Sciatic nerve (tissue), 2 donors: ENCODE data around the gene NARF. TPM values are rescaled to one million over a fixed set of nuclear protein-coding genes. Genes with fewer than 3 reads are reported as not detected.
"Not testable (repeated sequence)": the region's sequence is repeated elsewhere in the genome, so short reads cannot be mapped to it uniquely, and the experiment has no call there.

Experiments used
- ATAC-seq: fragments of 200-7000 bp; cut with Tn5 transposase; one replicate; pipeline ENCODE4 v1.9.1; 2020; ENCODE audit warnings: mild to moderate bottlenecking, moderate library complexity
- DNase-seq: peaks from one replicate; pipeline ENCODE4 v3.0.0-alpha.2; 2020; ENCODE audit warnings: low spot score
- intact Hi-C: fragments of 100-400 bp; cut with DNase I; formaldehyde crosslinking; loops from one replicate; pipeline ENCODE4 v1.14.2; 2022
- total RNA-seq: library from RNA; stranded (reverse); fragmentation: NEBNext Ultra II Directional; extraction: Animal tissue kit (Norgen Biotek cat#: 25700); gene quantifications from one replicate; pipeline ENCODE4 v1.2.1, GENCODE V29; 2021
- donor health status: DM: no; HTN: no; CAD: no.
- donor health status: DM: no; HTN: no; CAD: no.

The NARF gene
- total RNA-seq, 1 donor from 2014 or later: 55.5 TPM

- intact Hi-C loops, DNase-seq, ATAC-seq: not testable (repeated sequence)
Observed at GRCh38 chr17:82513864-82514263, 55.3 kb downstream of the NARF start.

- ATAC-seq (no peak), DNase-seq (no peak)
- intact Hi-C loops: no loop called here
Observed at GRCh38 chr17:82517230-82517865, 58.8 kb downstream of the NARF start.

GRCh38 chr17:82518826-82519810, 60.6 kb downstream of the NARF start, which contains the start of gene FOXK2:
FOXK2 (plus strand) TSS chr17:82519732; CDS start chr17:82519889, 157 bp downstream.
- intact Hi-C loops: no loop called here
- peak; percentile 94 for DNase-seq
- peak; percentile 100 for ATAC-seq

GRCh38 chr17:82519971-82520903, 61.7 kb downstream of the NARF start:
- intact Hi-C loops: no loop called here
- ATAC-seq (no peak), DNase-seq (peak; percentile 68)

GRCh38 chr17:82524540-82524939, 66.0 kb downstream of the NARF start:
- intact Hi-C loops: no loop called here
- DNase-seq: no peak
- no peak for ATAC-seq

- ATAC-seq (no peak), DNase-seq (no peak)
- intact Hi-C loops: no loop called here
Observed at GRCh38 chr17:82525712-82526111, 67.2 kb downstream of the NARF start.

- DNase-seq (no peak), ATAC-seq (peak; percentile 66)
- intact Hi-C loops: no loop called here
Observed at GRCh38 chr17:82527898-82528297, 69.4 kb downstream of the NARF start.

- DNase-seq: no peak
Observed at GRCh38 chr17:82528484-82529265, 70.1 kb downstream of the NARF start.

GRCh38 chr17:82529914-82530300, 71.4 kb downstream of the NARF start:
- intact Hi-C loops: no loop called here
- no peak for ATAC-seq
- DNase-seq: no peak

More at GRCh38 chr17:82528484-82529265, 70.1 kb downstream of the NARF start:
- ATAC-seq: peak; percentile 78
- intact Hi-C loops: no loop called here

GRCh38 chr17:82531431-82531881, 72.9 kb downstream of the NARF start:
- ATAC-seq (no peak), DNase-seq (no peak)
- intact Hi-C loops: no loop called here

GRCh38 chr17:82534401-82534812, 75.9 kb downstream of the NARF start:
- intact Hi-C loops: no loop called here
- DNase-seq: no peak
- no peak for ATAC-seq

GRCh38 chr17:82536512-82537201, 78.1 kb downstream of the NARF start:
- no peak for DNase-seq
- intact Hi-C loops: no loop called here
- peak; percentile 84 for ATAC-seq

GRCh38 chr17:82537228-82537627, 78.7 kb downstream of the NARF start:
- ATAC-seq, intact Hi-C loops, DNase-seq: not testable (repeated sequence)

- DNase-seq, intact Hi-C loops, ATAC-seq: not testable (repeated sequence)
Observed at GRCh38 chr17:82539076-82539475, 80.5 kb downstream of the NARF start.
